ENCODE results near the gene INHA.

DNA sequence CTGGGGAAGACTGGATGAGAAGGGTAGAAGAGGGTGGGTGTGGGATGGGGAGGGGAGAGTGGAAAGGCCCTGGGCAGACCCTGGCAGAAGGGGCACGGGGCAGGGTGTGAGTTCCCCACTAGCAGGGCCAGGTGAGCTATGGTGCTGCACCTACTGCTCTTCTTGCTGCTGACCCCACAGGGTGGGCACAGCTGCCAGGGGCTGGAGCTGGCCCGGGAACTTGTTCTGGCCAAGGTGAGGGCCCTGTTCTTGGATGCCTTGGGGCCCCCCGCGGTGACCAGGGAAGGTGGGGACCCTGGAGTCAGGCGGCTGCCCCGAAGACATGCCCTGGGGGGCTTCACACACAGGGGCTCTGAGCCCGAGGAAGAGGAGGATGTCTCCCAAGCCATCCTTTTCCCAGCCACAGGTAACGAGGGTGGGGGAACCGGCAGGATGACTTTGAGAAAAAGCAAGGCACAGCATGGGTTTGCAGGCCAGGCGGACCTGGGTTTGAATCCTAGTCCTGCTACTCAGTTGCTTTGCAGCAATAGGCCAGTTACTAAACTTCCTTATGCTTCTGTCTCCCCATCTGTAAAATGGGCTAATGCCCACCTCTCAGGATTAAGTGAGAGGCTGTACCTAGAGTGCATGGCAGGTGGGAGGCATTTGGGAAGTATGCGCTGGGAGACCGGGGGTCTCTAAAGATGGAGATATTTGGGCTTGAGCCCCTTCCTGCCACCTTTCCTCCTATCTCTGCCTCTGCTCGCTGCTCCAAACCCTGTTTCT is at the start of gene INHA:
- TF ChIP-seq TAF1 (IDR thresholded peaks at IDR 0.05; ENCODE audit: borderline replicate concordance, insufficient read depth, low read length) = no peak
- TF ChIP-seq, protein P1, sequence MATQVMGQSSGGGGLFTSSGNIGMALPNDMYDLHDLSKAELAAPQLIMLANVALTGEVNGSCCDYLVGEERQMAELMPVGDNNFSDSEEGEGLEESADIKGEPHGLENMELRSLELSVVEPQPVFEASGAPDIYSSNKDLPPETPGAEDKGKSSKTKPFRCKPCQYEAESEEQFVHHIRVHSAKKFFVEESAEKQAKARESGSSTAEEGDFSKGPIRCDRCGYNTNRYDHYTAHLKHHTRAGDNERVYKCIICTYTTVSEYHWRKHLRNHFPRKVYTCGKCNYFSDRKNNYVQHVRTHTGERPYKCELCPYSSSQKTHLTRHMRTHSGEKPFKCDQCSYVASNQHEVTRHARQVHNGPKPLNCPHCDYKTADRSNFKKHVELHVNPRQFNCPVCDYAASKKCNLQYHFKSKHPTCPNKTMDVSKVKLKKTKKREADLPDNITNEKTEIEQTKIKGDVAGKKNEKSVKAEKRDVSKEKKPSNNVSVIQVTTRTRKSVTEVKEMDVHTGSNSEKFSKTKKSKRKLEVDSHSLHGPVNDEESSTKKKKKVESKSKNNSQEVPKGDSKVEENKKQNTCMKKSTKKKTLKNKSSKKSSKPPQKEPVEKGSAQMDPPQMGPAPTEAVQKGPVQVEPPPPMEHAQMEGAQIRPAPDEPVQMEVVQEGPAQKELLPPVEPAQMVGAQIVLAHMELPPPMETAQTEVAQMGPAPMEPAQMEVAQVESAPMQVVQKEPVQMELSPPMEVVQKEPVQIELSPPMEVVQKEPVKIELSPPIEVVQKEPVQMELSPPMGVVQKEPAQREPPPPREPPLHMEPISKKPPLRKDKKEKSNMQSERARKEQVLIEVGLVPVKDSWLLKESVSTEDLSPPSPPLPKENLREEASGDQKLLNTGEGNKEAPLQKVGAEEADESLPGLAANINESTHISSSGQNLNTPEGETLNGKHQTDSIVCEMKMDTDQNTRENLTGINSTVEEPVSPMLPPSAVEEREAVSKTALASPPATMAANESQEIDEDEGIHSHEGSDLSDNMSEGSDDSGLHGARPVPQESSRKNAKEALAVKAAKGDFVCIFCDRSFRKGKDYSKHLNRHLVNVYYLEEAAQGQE (IDR thresholded peaks at IDR 0.05; ENCODE audit: insufficient read depth in 1 of 2, low read depth in 2 of 2, low read length in 2 of 2) = no peak
- TF ChIP-seq POLR2AphosphoS5 (IDR thresholded peaks at IDR 0.05; ENCODE audit: low read depth, low read length) = no peak

All from PFSK-1 (cell line).